A549 (cell line): Measurements from ENCODE around the gene CXCR5. TPM values are rescaled to one million over a fixed set of nuclear protein-coding genes. Genes with fewer than 3 reads are reported as not detected.

Experiments used
- ATAC-seq, 2 experiments: fragments of 200-7000 bp in 1 of 2; fragments of >200 bp in 1 of 2; cut with Nextera tagmentation in 1 of 2; cut with Tn5 transposase in 1 of 2; 3 replicates each; pipeline versions ENCODE4 v1.8.0 to v1.9.1; 2018 to 2020; ENCODE audit warnings: mild to moderate bottlenecking in 1 of 2, moderate library complexity in 1 of 2
- CTCF ChIA-PET: fragments of 300-600 bp; sonication (Branson Sonifier 250); formaldehyde crosslinking; extraction: SDS; loops from one replicate; lab custom pipeline; 2021; ENCODE audit warnings: antibody characterized with exemption, inconsistent platforms; lab: Yijun Ruan, JAX
- POLR2A ChIA-PET: fragments of 350-600 bp; formaldehyde crosslinking; extraction: SDS; loops from one replicate; lab custom pipeline; 2021; ENCODE audit warnings: antibody characterized with exemption, inconsistent platforms; lab: Yijun Ruan, JAX
- DNase-seq, 2 experiments: peaks; one replicate each; pipeline versions ENCODE4 v3.0.0 to v3.0.0-alpha.2; 2011 to 2016; ENCODE audit warnings: low read depth in 1 of 2, low spot score in 1 of 2
- FAIRE-seq: peaks from 2 replicates; lab custom pipeline; 2011; peaks lifted over from hg19 to GRCh38; lab: Jason Lieb, UNC
- H3K27ac ChIP-seq, 2 experiments: fragments of >200 bp; sonication (Bioruptor Twin); formaldehyde crosslinking; 3 replicates each; pipeline ENCODE4 v1.5.1; 2016 to 2017
- H3K4me1 ChIP-seq: fragments of >200 bp; sonication (Bioruptor Twin); formaldehyde crosslinking; 3 replicates; pipeline ENCODE4 v1.6.1; 2016
- H3K4me2 ChIP-seq: fragments of >200 bp; sonication (Bioruptor Twin); formaldehyde crosslinking; 3 replicates; pipeline ENCODE4 v1.6.1; 2016
- H3K4me3 ChIP-seq: fragments of >200 bp; sonication (Bioruptor Twin); formaldehyde crosslinking; 3 replicates; pipeline ENCODE4 v1.5.1; 2016
- H3K9me3 ChIP-seq: fragments of >200 bp; sonication (Bioruptor Twin); formaldehyde crosslinking; 3 replicates; pipeline ENCODE4 v1.6.1; 2016
- BHLHE40 ChIP-seq: IDR thresholded peaks from 2 replicates; pipeline ENCODE4 v1.6.1; 2012; ENCODE audit warnings: low read depth, low read length, inconsistent platforms
- CEBPB ChIP-seq, 2 experiments: fragments of >200 bp in 1 of 2; sonication (Bioruptor Twin) in 1 of 2; formaldehyde crosslinking in 1 of 2; IDR thresholded peaks; 2 replicates each; pipeline ENCODE4 v1.6.1; 2012 to 2016
- EHMT2 ChIP-seq: fragments of 200-600 bp; sonication (generic); IDR thresholded peaks from 2 replicates; pipeline ENCODE4 v1.6.1; 2016; ENCODE audit warnings: antibody characterized with exemption, low read depth, mild to moderate bottlenecking, moderate library complexity
- ESRRA ChIP-seq: fragments of 150-350 bp; IDR thresholded peaks from 2 replicates; pipeline ENCODE4 v1.6.1; 2014; ENCODE audit warnings: mild to moderate bottlenecking, low read length, borderline replicate concordance
- FOSB ChIP-seq: fragments of 250-450 bp; sonication (Bioruptor Pico); IDR thresholded peaks from 2 replicates; pipeline ENCODE4 v1.5.0; 2020; ENCODE audit warnings: mild to moderate bottlenecking, moderate library complexity
- HDAC2 ChIP-seq: fragments of 200-600 bp; sonication (generic); IDR thresholded peaks from 2 replicates; pipeline ENCODE4 v1.6.1; 2016
- HEYL ChIP-seq: fragments of 250-450 bp; sonication (Bioruptor Pico); IDR thresholded peaks from 2 replicates; pipeline ENCODE4 v1.8.0; 2021; ENCODE audit warnings: mild to moderate bottlenecking, moderate library complexity
- HOXA7 ChIP-seq: fragments of 250-450 bp; sonication (Bioruptor Pico); IDR thresholded peaks from 2 replicates; pipeline ENCODE4 v1.5.0; 2020; ENCODE audit warnings: mild to moderate bottlenecking, moderate library complexity
- HOXB13 ChIP-seq: fragments of 250-450 bp; sonication (Bioruptor Pico); IDR thresholded peaks from 2 replicates; pipeline ENCODE4 v1.5.0; 2020; ENCODE audit warnings: low read depth, mild to moderate bottlenecking, moderate library complexity
- HOXB5 ChIP-seq: fragments of 250-450 bp; sonication (Bioruptor Pico); IDR thresholded peaks from 2 replicates; pipeline ENCODE4 v1.5.0; 2020; ENCODE audit warnings: mild to moderate bottlenecking, moderate library complexity
- JUN ChIP-seq, 2 experiments: fragments of >200 bp; sonication (Bioruptor Twin); formaldehyde crosslinking; IDR thresholded peaks; 2 replicates in 1 of 2; 3 replicates in 1 of 2; pipeline ENCODE4 v1.6.1; 2016 to 2017
- JUNB ChIP-seq: fragments of >200 bp; sonication (Bioruptor Twin); formaldehyde crosslinking; IDR thresholded peaks from 2 replicates; pipeline ENCODE4 v1.6.1; 2016
- KDM1A ChIP-seq: fragments of 200-600 bp; sonication (generic); IDR thresholded peaks from 2 replicates; pipeline ENCODE4 v1.6.1; 2016; ENCODE audit warnings: low read depth, mild to moderate bottlenecking
- MYC ChIP-seq: IDR thresholded peaks from 2 replicates; pipeline ENCODE4 v1.6.1; 2012; ENCODE audit warnings: mild to moderate bottlenecking, inconsistent platforms, low read length, improper control_type of control experiment, borderline replicate concordance
- NFE2L2 ChIP-seq: fragments of 150-350 bp; conservative IDR thresholded peaks from 2 replicates; pipeline ENCODE4 v1.6.1; 2014; ENCODE audit warnings: low read length
- PBX3 ChIP-seq: IDR thresholded peaks from 2 replicates; pipeline ENCODE4 v1.6.1; 2012
- PHF8 ChIP-seq: fragments of 200-600 bp; sonication (generic); IDR thresholded peaks from 2 replicates; pipeline ENCODE4 v1.6.1; 2016; ENCODE audit warnings: low read depth, mild to moderate bottlenecking, antibody characterized with exemption, moderate library complexity, borderline replicate concordance
- RAD21 ChIP-seq, 2 experiments: fragments of >200 bp in 1 of 2; sonication (Bioruptor Twin) in 1 of 2; formaldehyde crosslinking in 1 of 2; IDR thresholded peaks in 1 of 2; conservative IDR thresholded peaks in 1 of 2; 2 replicates in 1 of 2; 3 replicates in 1 of 2; pipeline ENCODE4 v1.6.1; 2012 to 2018; ENCODE audit warnings: inconsistent platforms in 1 of 2
- RCOR1 ChIP-seq: fragments of 150-350 bp; IDR thresholded peaks from 2 replicates; pipeline ENCODE4 v1.6.1; 2014; ENCODE audit warnings: antibody characterized with exemption, low read length, low read depth
- USF2 ChIP-seq: fragments of 450-650 bp; IDR thresholded peaks from 2 replicates; pipeline ENCODE4 v1.6.1; 2014; ENCODE audit warnings: antibody characterized with exemption
- ZNF302 ChIP-seq: fragments of 250-450 bp; sonication (Bioruptor Pico); IDR thresholded peaks from 2 replicates; pipeline ENCODE4 v1.9.0; 2021; ENCODE audit warnings: inconsistent platforms, mild to moderate bottlenecking, moderate library complexity
- WGBS: methylation state at CpG from one replicate; pipeline ENCODE4 v1.1.6; 2017; ENCODE audit errors: missing lambda C conversion rate; 5-methylcytosine and 5-hydroxymethylcytosine counted together
- polyA plus RNA-seq, 4 experiments: library from polyadenylated mRNA; depleted of rRNA in 3 of 4; stranded (reverse); fragments of >200 nt; fragmentation: RNase III in 1 of 4; extraction: RNeasy Plus Mini Kit Qiagen cat#74134 plus additional on column Dnase treatment in 1 of 4; gene quantifications; 2 replicates in 3 of 4; 3 replicates in 1 of 4; pipeline ENCODE4 v1.2.3, GENCODE V29; 2011 to 2017
- TF ChIP-seq, protein P1 (sequence below): fragments of 200-600 bp; sonication (generic); IDR thresholded peaks from 2 replicates; pipeline ENCODE4 v1.6.1; 2016; ENCODE audit warnings: antibody characterized with exemption, mild to moderate bottlenecking, moderate library complexity
- TF ChIP-seq, protein P2 (sequence below): IDR thresholded peaks from 2 replicates; pipeline ENCODE4 v1.6.1; 2012; ENCODE audit warnings: low read depth, borderline replicate concordance

Gene CXCR5
- polyA plus RNA-seq, 2 of the 4 experiments (the other 2 are of a cell fraction): 0.04 TPM; not detected in 1

- ChIA-PET POLR2A (interaction anchor here (1.3 kb wide), 1 partner anchor 11 kb away, joined by 3 read pairs; the partner anchor contains the start of gene BCL9L), CTCF (interaction anchor here (0.6 to 0.8 kb wide), 2 partner anchors 122 to 125 kb away, joined by 3 read pairs; no protein-coding TSS in a partner anchor)
- Histone ChIP-seq H3K27ac (peak overlapping the region; percentile 98 to 100), H3K4me2 (peak overlapping the region; percentile 100), H3K9me3 (no peaks in the 10 kb centered on the region), H3K4me3 (no peak overlapping the region), H3K4me1 (peaks cover 74% of the 10 kb centered on the region)
- no peak for ATAC-seq
- no peak for FAIRE-seq
- 92% methylated on average over 3 of the region's 4 CpGs for WGBS
- DNase-seq: no peak
- no peak for TF ChIP-seq CEBPB (IDR thresholded peaks at IDR 0.05)
- TF ChIP-seq, protein P1, sequence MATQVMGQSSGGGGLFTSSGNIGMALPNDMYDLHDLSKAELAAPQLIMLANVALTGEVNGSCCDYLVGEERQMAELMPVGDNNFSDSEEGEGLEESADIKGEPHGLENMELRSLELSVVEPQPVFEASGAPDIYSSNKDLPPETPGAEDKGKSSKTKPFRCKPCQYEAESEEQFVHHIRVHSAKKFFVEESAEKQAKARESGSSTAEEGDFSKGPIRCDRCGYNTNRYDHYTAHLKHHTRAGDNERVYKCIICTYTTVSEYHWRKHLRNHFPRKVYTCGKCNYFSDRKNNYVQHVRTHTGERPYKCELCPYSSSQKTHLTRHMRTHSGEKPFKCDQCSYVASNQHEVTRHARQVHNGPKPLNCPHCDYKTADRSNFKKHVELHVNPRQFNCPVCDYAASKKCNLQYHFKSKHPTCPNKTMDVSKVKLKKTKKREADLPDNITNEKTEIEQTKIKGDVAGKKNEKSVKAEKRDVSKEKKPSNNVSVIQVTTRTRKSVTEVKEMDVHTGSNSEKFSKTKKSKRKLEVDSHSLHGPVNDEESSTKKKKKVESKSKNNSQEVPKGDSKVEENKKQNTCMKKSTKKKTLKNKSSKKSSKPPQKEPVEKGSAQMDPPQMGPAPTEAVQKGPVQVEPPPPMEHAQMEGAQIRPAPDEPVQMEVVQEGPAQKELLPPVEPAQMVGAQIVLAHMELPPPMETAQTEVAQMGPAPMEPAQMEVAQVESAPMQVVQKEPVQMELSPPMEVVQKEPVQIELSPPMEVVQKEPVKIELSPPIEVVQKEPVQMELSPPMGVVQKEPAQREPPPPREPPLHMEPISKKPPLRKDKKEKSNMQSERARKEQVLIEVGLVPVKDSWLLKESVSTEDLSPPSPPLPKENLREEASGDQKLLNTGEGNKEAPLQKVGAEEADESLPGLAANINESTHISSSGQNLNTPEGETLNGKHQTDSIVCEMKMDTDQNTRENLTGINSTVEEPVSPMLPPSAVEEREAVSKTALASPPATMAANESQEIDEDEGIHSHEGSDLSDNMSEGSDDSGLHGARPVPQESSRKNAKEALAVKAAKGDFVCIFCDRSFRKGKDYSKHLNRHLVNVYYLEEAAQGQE: no peak
- no peak for TF ChIP-seq PBX3
- no peak for TF ChIP-seq HOXB5 (CRISPR knock-in tag)
- TF ChIP-seq ZNF302 (CRISPR knock-in tag): no peak
- no peak for TF ChIP-seq HOXA7 (CRISPR knock-in tag)
- TF ChIP-seq HDAC2: no peak
- no peak for TF ChIP-seq EHMT2
- TF ChIP-seq ESRRA: no peak
- no peak for TF ChIP-seq NFE2L2
Observed at GRCh38 chr11:118914987-118915386, 31.3 kb downstream of the CXCR5 start.

DNA sequence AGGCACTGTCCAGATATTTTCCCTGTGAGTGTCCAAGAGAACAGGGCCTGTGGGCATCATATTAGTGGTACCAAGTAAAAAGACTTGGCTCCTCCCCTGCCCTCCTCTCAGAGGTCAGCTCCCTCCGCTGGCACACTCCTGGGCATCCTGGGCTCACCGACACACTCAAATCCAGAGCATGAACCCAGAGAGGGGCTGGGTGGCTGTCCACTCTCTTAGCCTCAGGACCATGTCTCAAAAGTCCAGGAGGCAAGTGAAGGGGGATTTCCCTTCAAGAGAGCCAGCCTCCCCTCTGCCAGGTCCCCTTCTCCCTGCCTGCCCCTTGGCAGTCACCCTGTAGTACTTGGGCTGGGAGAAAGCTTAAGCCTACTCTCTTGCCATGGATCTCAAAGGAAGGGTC is 31.7 kb downstream of the CXCR5 start:
- ATAC-seq: no peak
- TF ChIP-seq HEYL (no peak), MYC (no peak), CEBPB (IDR thresholded peaks at IDR 0.05) (no peak), RCOR1 (no peak), USF2 (no peak), JUN (IDR thresholded peaks at IDR 0.05) (no peak), HOXB13 (no peak), RAD21 (conservative IDR thresholded peaks at IDR 0.05 in 1 of 2, IDR thresholded peaks at IDR 0.05 in 1 of 2) (no peak), JUNB (no peak), FOSB (CRISPR knock-in tag) (no peak), PHF8 (no peak), KDM1A (no peak), BHLHE40 (no peak)
- TF ChIP-seq, protein P2, sequence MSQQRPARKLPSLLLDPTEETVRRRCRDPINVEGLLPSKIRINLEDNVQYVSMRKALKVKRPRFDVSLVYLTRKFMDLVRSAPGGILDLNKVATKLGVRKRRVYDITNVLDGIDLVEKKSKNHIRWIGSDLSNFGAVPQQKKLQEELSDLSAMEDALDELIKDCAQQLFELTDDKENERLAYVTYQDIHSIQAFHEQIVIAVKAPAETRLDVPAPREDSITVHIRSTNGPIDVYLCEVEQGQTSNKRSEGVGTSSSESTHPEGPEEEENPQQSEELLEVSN: no peak
- WGBS: 83% methylated on average over 1 of the region's 2 CpGs
- POLR2A ChIA-PET: no interaction called here
- Histone ChIP-seq H3K4me1 (peaks cover 75% of the 10 kb centered on the region), H3K9me3 (no peaks in the 10 kb centered on the region), H3K4me3 (peak overlapping the region; percentile 11; the same call in 1 of the 3 replicates), H3K27ac (peak overlapping the region; percentile 98 to 100), H3K4me2 (peak overlapping the region; percentile 100)
- DNase-seq: no peak
- CTCF ChIA-PET: interaction anchor here (0.6 to 0.8 kb wide), 2 partner anchors 123 to 126 kb away, joined by 3 read pairs; no protein-coding TSS in a partner anchor
- FAIRE-seq: no peak
